Panc1 (cell line): ENCODE results near the gene NAA60.
"Not testable (repeated sequence)": the region's sequence is repeated elsewhere in the genome, so short reads cannot be mapped to it uniquely, and the experiment has no call there.

Source experiments
- CTCF ChIP-seq: fragments of 450-650 bp; IDR thresholded peaks from 2 replicates; pipeline ENCODE4 v1.5.1; 2017; ENCODE audit warnings: mild to moderate bottlenecking
- POLR2AphosphoS5 ChIP-seq: IDR thresholded peaks from 2 replicates; pipeline ENCODE4 v1.6.1; 2012; ENCODE audit warnings: mild to moderate bottlenecking, low read depth, low read length, moderate library complexity
- SIN3A ChIP-seq: IDR thresholded peaks from 2 replicates; pipeline ENCODE4 v1.6.1; 2012; ENCODE audit warnings: low read depth, mild to moderate bottlenecking, low read length, moderate library complexity, borderline replicate concordance; ENCODE audit not compliant: insufficient read depth
- TCF7L2 ChIP-seq: IDR thresholded peaks from 2 replicates; pipeline ENCODE4 v1.6.1; 2011; ENCODE audit warnings: mild to moderate bottlenecking, low read depth, low read length, inconsistent platforms

- not testable (repeated sequence) for TF ChIP-seq CTCF, POLR2AphosphoS5, SIN3A, TCF7L2
Measured at GRCh38 chr16:3501412-3501761, 57.9 kb downstream of the NAA60 start.
